Measurements from ENCODE around the gene EFNA4. TPM values are rescaled to one million over a fixed set of nuclear protein-coding genes. Genes with fewer than 3 reads are reported as not detected.
A peak's percentile ranks its signal among the peaks of the same experiment; 100 is the strongest.

The EFNA4 gene
- total RNA-seq, 1 donor from 2014 or later, result 8.9 TPM

DNA sequence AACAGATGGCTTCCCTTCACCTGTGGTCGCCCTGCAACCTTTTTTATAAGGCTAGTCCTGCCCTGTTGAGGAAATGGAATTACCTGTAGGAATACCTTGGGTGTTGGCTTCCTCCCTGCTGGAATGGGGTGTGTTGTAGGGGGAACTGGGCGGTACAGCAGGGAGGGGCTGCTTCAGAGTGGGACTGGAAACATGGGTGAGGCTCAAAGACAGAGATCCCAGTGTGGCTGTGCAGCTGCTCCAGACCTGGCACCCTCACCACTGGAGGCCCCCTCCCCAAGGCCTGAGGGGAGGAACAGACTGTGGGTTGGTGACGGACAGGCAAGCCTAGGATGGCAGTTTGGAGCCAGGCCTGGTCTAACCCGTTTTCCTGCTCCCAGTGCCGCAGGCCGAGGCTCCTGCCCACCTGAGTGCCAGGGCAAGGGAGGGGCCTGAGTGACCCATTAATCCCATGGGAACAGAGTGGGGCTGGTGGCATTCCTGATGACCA lies 19.6 kb downstream of the EFNA4 start:
- no peak overlapping the region for H3K4me3 Mint-ChIP-seq (ENCODE audit: unreplicated experiment)

GRCh38 chr1:155083865-155084721 lies 20.6 kb downstream of the EFNA4 start:
- Mint-ChIP-seq H3K4me1 (ENCODE audit: low read depth) (peaks cover 43% of the 10 kb centered on the region), H3K27me3 (ENCODE audit: low read depth) (peaks cover 24% of the 10 kb centered on the region), H3K27ac (ENCODE audit: unreplicated experiment) (peak overlapping the region; percentile 97), H3K9me3 (ENCODE audit: low read depth) (no peaks in the 10 kb centered on the region), H3K4me3 (ENCODE audit: unreplicated experiment) (peak overlapping the region; percentile 96), H3K36me3 (ENCODE audit: low read depth) (peaks cover 5% of the 10 kb centered on the region)
- DNase-seq (ENCODE audit: low spot score), result no peak
- TF ChIP-seq, protein P1, sequence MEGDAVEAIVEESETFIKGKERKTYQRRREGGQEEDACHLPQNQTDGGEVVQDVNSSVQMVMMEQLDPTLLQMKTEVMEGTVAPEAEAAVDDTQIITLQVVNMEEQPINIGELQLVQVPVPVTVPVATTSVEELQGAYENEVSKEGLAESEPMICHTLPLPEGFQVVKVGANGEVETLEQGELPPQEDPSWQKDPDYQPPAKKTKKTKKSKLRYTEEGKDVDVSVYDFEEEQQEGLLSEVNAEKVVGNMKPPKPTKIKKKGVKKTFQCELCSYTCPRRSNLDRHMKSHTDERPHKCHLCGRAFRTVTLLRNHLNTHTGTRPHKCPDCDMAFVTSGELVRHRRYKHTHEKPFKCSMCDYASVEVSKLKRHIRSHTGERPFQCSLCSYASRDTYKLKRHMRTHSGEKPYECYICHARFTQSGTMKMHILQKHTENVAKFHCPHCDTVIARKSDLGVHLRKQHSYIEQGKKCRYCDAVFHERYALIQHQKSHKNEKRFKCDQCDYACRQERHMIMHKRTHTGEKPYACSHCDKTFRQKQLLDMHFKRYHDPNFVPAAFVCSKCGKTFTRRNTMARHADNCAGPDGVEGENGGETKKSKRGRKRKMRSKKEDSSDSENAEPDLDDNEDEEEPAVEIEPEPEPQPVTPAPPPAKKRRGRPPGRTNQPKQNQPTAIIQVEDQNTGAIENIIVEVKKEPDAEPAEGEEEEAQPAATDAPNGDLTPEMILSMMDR (IDR thresholded peaks at IDR 0.05), result no peak

More for the DNA sequence above, 19.6 kb downstream of the EFNA4 start:
- Mint-ChIP-seq H3K4me1 (ENCODE audit: low read depth) (peaks cover 46% of the 10 kb centered on the region), H3K27ac (ENCODE audit: unreplicated experiment) (no peak overlapping the region), H3K9me3 (ENCODE audit: low read depth) (no peaks in the 10 kb centered on the region), H3K36me3 (ENCODE audit: low read depth) (peaks cover 5% of the 10 kb centered on the region), H3K27me3 (ENCODE audit: low read depth) (peaks cover 24% of the 10 kb centered on the region)
- no peak for DNase-seq (ENCODE audit: low spot score)
- TF ChIP-seq, protein P1 (IDR thresholded peaks at IDR 0.05), result no peak

GRCh38 chr1:155084722-155085503 lies 21.4 kb downstream of the EFNA4 start:
- TF ChIP-seq, protein P1 (IDR thresholded peaks at IDR 0.05), result peak; percentile 89
- peaks cover 35% of the 10 kb centered on the region for H3K4me1 Mint-ChIP-seq (ENCODE audit: low read depth)
- H3K4me3 Mint-ChIP-seq (ENCODE audit: unreplicated experiment), result peak overlapping the region; percentile 96
- H3K9me3 Mint-ChIP-seq (ENCODE audit: low read depth), result no peaks in the 10 kb centered on the region
- peak; percentile 98 for DNase-seq (ENCODE audit: low spot score)
- peaks cover 19% of the 10 kb centered on the region for H3K27me3 Mint-ChIP-seq (ENCODE audit: low read depth)
- peak overlapping the region; percentile 97 for H3K27ac Mint-ChIP-seq (ENCODE audit: unreplicated experiment)
- H3K36me3 Mint-ChIP-seq (ENCODE audit: low read depth), result peaks cover 4% of the 10 kb centered on the region

DNA sequence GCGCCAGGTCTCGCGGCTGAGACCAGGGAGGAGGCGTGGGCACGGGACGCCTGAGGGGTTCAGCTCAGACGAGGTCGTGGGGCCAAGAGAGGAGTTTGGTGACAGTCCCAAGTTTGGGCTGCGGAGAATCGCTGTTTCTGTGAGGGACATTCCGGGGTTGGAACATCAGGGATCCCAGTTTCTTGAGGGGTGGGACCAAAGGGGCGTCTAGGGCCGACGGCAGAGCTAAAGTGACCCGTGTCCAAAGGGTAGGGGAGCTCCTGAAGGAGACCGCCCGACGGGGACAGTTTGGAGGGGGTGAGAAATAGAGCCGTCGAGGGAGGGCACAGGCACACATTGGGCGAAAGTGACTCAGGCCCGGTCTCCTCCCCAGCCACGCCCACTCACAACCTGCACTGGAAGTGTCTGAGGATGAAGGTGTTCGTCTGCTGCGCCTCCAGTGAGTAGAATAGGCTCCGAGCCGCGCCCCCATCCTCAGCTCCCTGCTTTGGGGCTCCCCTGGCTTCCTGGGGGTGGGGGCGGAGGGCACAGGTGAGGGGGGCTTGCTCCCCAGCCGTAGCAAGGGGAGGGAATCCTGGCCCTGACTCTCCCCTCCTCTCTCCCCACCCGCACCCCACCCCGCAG lies 22.1 kb downstream of the EFNA4 start:
- Mint-ChIP-seq H3K27me3 (ENCODE audit: low read depth) (peaks cover 19% of the 10 kb centered on the region), H3K27ac (ENCODE audit: unreplicated experiment) (peak overlapping the region; percentile 97), H3K4me3 (ENCODE audit: unreplicated experiment) (peak overlapping the region; percentile 96), H3K9me3 (ENCODE audit: low read depth) (no peaks in the 10 kb centered on the region), H3K4me1 (ENCODE audit: low read depth) (peaks cover 35% of the 10 kb centered on the region), H3K36me3 (ENCODE audit: low read depth) (peaks cover 4% of the 10 kb centered on the region)
- DNase-seq (ENCODE audit: low spot score), result no peak
- TF ChIP-seq, protein P1 (IDR thresholded peaks at IDR 0.05), result no peak
